ENCODE data around the gene PARD3.

The PARD3 gene

GRCh38 chr10:34618611-34619010, 196.5 kb downstream of the PARD3 start:
- Histone ChIP-seq H3K27me3 (ENCODE audit: control insufficient read depth in 1 of 2, insufficient read depth in 2 of 2, low read length in 2 of 2) (no peaks in the 10 kb centered on the region), H3K9ac (ENCODE audit: low read depth in 1 of 2, low read length in 2 of 2) (no peak overlapping the region), H3K27ac (ENCODE audit: low read depth, low read length) (no peak overlapping the region), H3K4me1 (ENCODE audit: control insufficient read depth in 1 of 2, insufficient read depth in 2 of 2, low read length in 2 of 2) (no peaks in the 10 kb centered on the region), H3K36me3 (ENCODE audit: control insufficient read depth in 1 of 2, insufficient read depth in 2 of 2, low read length in 2 of 2) (no peaks in the 10 kb centered on the region), H3K4me3 (ENCODE audit: low read depth in 1 of 2, low read length in 2 of 2) (no peak overlapping the region), H3K9me3 (ENCODE audit: control insufficient read depth in 1 of 2, low read length in 2 of 2) (no peaks in the 10 kb centered on the region)

GRCh38 chr10:34615770-34616169, 199.3 kb downstream of the PARD3 start:
- Histone ChIP-seq H3K4me3 (ENCODE audit: low read depth in 1 of 2, low read length in 2 of 2) (no peak overlapping the region), H3K9me3 (ENCODE audit: control insufficient read depth in 1 of 2, low read length in 2 of 2) (no peaks in the 10 kb centered on the region), H3K4me1 (ENCODE audit: control insufficient read depth in 1 of 2, insufficient read depth in 2 of 2, low read length in 2 of 2) (no peaks in the 10 kb centered on the region), H3K36me3 (ENCODE audit: control insufficient read depth in 1 of 2, insufficient read depth in 2 of 2, low read length in 2 of 2) (no peaks in the 10 kb centered on the region), H3K27ac (ENCODE audit: low read depth, low read length) (no peak overlapping the region), H3K9ac (ENCODE audit: low read depth in 1 of 2, low read length in 2 of 2) (no peak overlapping the region), H3K27me3 (ENCODE audit: control insufficient read depth in 1 of 2, insufficient read depth in 2 of 2, low read length in 2 of 2) (no peaks in the 10 kb centered on the region)

- H3K9me3 ChIP-seq (ENCODE audit: control insufficient read depth in 1 of 2, low read length in 2 of 2), result no peaks in the 10 kb centered on the region
- no peak overlapping the region for H3K9ac ChIP-seq (ENCODE audit: low read depth in 1 of 2, low read length in 2 of 2)
- H3K36me3 ChIP-seq (ENCODE audit: control insufficient read depth in 1 of 2, insufficient read depth in 2 of 2, low read length in 2 of 2), result no peaks in the 10 kb centered on the region
- H3K4me1 ChIP-seq (ENCODE audit: control insufficient read depth in 1 of 2, insufficient read depth in 2 of 2, low read length in 2 of 2), result no peaks in the 10 kb centered on the region
- no peak overlapping the region for H3K27ac ChIP-seq (ENCODE audit: low read depth, low read length)
- no peaks in the 10 kb centered on the region for H3K27me3 ChIP-seq (ENCODE audit: control insufficient read depth in 1 of 2, insufficient read depth in 2 of 2, low read length in 2 of 2)
- H3K4me3 ChIP-seq (ENCODE audit: low read depth in 1 of 2, low read length in 2 of 2), result no peak overlapping the region
Measured at GRCh38 chr10:34613491-34613890, 201.6 kb downstream of the PARD3 start.

- Histone ChIP-seq H3K9ac (ENCODE audit: low read depth in 1 of 2, low read length in 2 of 2) (no peak overlapping the region), H3K27me3 (ENCODE audit: control insufficient read depth in 1 of 2, insufficient read depth in 2 of 2, low read length in 2 of 2) (no peaks in the 10 kb centered on the region), H3K9me3 (ENCODE audit: control insufficient read depth in 1 of 2, low read length in 2 of 2) (no peaks in the 10 kb centered on the region), H3K36me3 (ENCODE audit: control insufficient read depth in 1 of 2, insufficient read depth in 2 of 2, low read length in 2 of 2) (no peaks in the 10 kb centered on the region), H3K4me3 (ENCODE audit: low read depth in 1 of 2, low read length in 2 of 2) (no peak overlapping the region), H3K4me1 (ENCODE audit: control insufficient read depth in 1 of 2, insufficient read depth in 2 of 2, low read length in 2 of 2) (no peaks in the 10 kb centered on the region), H3K27ac (ENCODE audit: low read depth, low read length) (no peak overlapping the region)
Measured at GRCh38 chr10:34612938-34613337, 202.2 kb downstream of the PARD3 start.

- H3K36me3 ChIP-seq (ENCODE audit: control insufficient read depth in 1 of 2, insufficient read depth in 2 of 2, low read length in 2 of 2), result no peaks in the 10 kb centered on the region
- H3K9me3 ChIP-seq (ENCODE audit: control insufficient read depth in 1 of 2, low read length in 2 of 2), result no peaks in the 10 kb centered on the region
- H3K27me3 ChIP-seq (ENCODE audit: control insufficient read depth in 1 of 2, insufficient read depth in 2 of 2, low read length in 2 of 2), result no peaks in the 10 kb centered on the region
- no peak overlapping the region for H3K27ac ChIP-seq (ENCODE audit: low read depth, low read length)
- H3K9ac ChIP-seq (ENCODE audit: low read depth in 1 of 2, low read length in 2 of 2), result no peak overlapping the region
- no peaks in the 10 kb centered on the region for H3K4me1 ChIP-seq (ENCODE audit: control insufficient read depth in 1 of 2, insufficient read depth in 2 of 2, low read length in 2 of 2)
- H3K4me3 ChIP-seq (ENCODE audit: low read depth in 1 of 2, low read length in 2 of 2), result no peak overlapping the region
Measured at GRCh38 chr10:34612446-34612845, 202.7 kb downstream of the PARD3 start.

GRCh38 chr10:34609287-34609940, 205.7 kb downstream of the PARD3 start:
- no peaks in the 10 kb centered on the region for H3K4me1 ChIP-seq (ENCODE audit: control insufficient read depth in 1 of 2, insufficient read depth in 2 of 2, low read length in 2 of 2)
- H3K9me3 ChIP-seq (ENCODE audit: control insufficient read depth in 1 of 2, low read length in 2 of 2), result no peaks in the 10 kb centered on the region
- no peak overlapping the region for H3K9ac ChIP-seq (ENCODE audit: low read depth in 1 of 2, low read length in 2 of 2)
- no peak overlapping the region for H3K27ac ChIP-seq (ENCODE audit: low read depth, low read length)
- no peaks in the 10 kb centered on the region for H3K27me3 ChIP-seq (ENCODE audit: control insufficient read depth in 1 of 2, insufficient read depth in 2 of 2, low read length in 2 of 2)
- no peaks in the 10 kb centered on the region for H3K36me3 ChIP-seq (ENCODE audit: control insufficient read depth in 1 of 2, insufficient read depth in 2 of 2, low read length in 2 of 2)
- no peak overlapping the region for H3K4me3 ChIP-seq (ENCODE audit: low read depth in 1 of 2, low read length in 2 of 2)

GRCh38 chr10:34607894-34608293, 207.2 kb downstream of the PARD3 start:
- Histone ChIP-seq H3K36me3 (ENCODE audit: control insufficient read depth in 1 of 2, insufficient read depth in 2 of 2, low read length in 2 of 2) (no peaks in the 10 kb centered on the region), H3K9me3 (ENCODE audit: control insufficient read depth in 1 of 2, low read length in 2 of 2) (no peaks in the 10 kb centered on the region)

GRCh38 chr10:34606890-34607289, 208.2 kb downstream of the PARD3 start:
- Histone ChIP-seq H3K4me3 (ENCODE audit: low read depth in 1 of 2, low read length in 2 of 2) (no peak overlapping the region), H3K9me3 (ENCODE audit: control insufficient read depth in 1 of 2, low read length in 2 of 2) (no peaks in the 10 kb centered on the region), H3K36me3 (ENCODE audit: control insufficient read depth in 1 of 2, insufficient read depth in 2 of 2, low read length in 2 of 2) (no peaks in the 10 kb centered on the region)

More at GRCh38 chr10:34607894-34608293, 207.2 kb downstream of the PARD3 start:
- no peaks in the 10 kb centered on the region for H3K27me3 ChIP-seq (ENCODE audit: control insufficient read depth in 1 of 2, insufficient read depth in 2 of 2, low read length in 2 of 2)
- H3K9ac ChIP-seq (ENCODE audit: low read depth in 1 of 2, low read length in 2 of 2), result no peak overlapping the region
- H3K4me1 ChIP-seq (ENCODE audit: control insufficient read depth in 1 of 2, insufficient read depth in 2 of 2, low read length in 2 of 2), result no peaks in the 10 kb centered on the region
- no peak overlapping the region for H3K4me3 ChIP-seq (ENCODE audit: low read depth in 1 of 2, low read length in 2 of 2)
- no peak overlapping the region for H3K27ac ChIP-seq (ENCODE audit: low read depth, low read length)

GRCh38 chr10:34602478-34602877, 212.6 kb downstream of the PARD3 start:
- Histone ChIP-seq H3K9ac (ENCODE audit: low read depth in 1 of 2, low read length in 2 of 2) (no peak overlapping the region), H3K9me3 (ENCODE audit: control insufficient read depth in 1 of 2, low read length in 2 of 2) (no peaks in the 10 kb centered on the region), H3K27ac (ENCODE audit: low read depth, low read length) (no peak overlapping the region), H3K27me3 (ENCODE audit: control insufficient read depth in 1 of 2, insufficient read depth in 2 of 2, low read length in 2 of 2) (no peaks in the 10 kb centered on the region), H3K4me1 (ENCODE audit: control insufficient read depth in 1 of 2, insufficient read depth in 2 of 2, low read length in 2 of 2) (no peaks in the 10 kb centered on the region), H3K4me3 (ENCODE audit: low read depth in 1 of 2, low read length in 2 of 2) (no peak overlapping the region), H3K36me3 (ENCODE audit: control insufficient read depth in 1 of 2, insufficient read depth in 2 of 2, low read length in 2 of 2) (no peaks in the 10 kb centered on the region)

More at GRCh38 chr10:34606890-34607289, 208.2 kb downstream of the PARD3 start:
- Histone ChIP-seq H3K9ac (ENCODE audit: low read depth in 1 of 2, low read length in 2 of 2) (no peak overlapping the region), H3K4me1 (ENCODE audit: control insufficient read depth in 1 of 2, insufficient read depth in 2 of 2, low read length in 2 of 2) (no peaks in the 10 kb centered on the region), H3K27me3 (ENCODE audit: control insufficient read depth in 1 of 2, insufficient read depth in 2 of 2, low read length in 2 of 2) (no peaks in the 10 kb centered on the region), H3K27ac (ENCODE audit: low read depth, low read length) (no peak overlapping the region)

GRCh38 chr10:34601691-34602090, 213.4 kb downstream of the PARD3 start:
- no peak overlapping the region for H3K27ac ChIP-seq (ENCODE audit: low read depth, low read length)
- no peaks in the 10 kb centered on the region for H3K27me3 ChIP-seq (ENCODE audit: control insufficient read depth in 1 of 2, insufficient read depth in 2 of 2, low read length in 2 of 2)
- H3K9ac ChIP-seq (ENCODE audit: low read depth in 1 of 2, low read length in 2 of 2), result no peak overlapping the region
- H3K4me1 ChIP-seq (ENCODE audit: control insufficient read depth in 1 of 2, insufficient read depth in 2 of 2, low read length in 2 of 2), result no peaks in the 10 kb centered on the region
- no peak overlapping the region for H3K4me3 ChIP-seq (ENCODE audit: low read depth in 1 of 2, low read length in 2 of 2)
- H3K36me3 ChIP-seq (ENCODE audit: control insufficient read depth in 1 of 2, insufficient read depth in 2 of 2, low read length in 2 of 2), result no peaks in the 10 kb centered on the region
- no peaks in the 10 kb centered on the region for H3K9me3 ChIP-seq (ENCODE audit: control insufficient read depth in 1 of 2, low read length in 2 of 2)

Data from duodenal mucosa (tissue), 2 donors.